NCI-H446 treated with DMSO at 0.1 percent for 48 hours (cell line): ENCODE data around the gene RNLS.
"Not testable (repeated sequence)": the region's sequence is repeated elsewhere in the genome, so short reads cannot be mapped to it uniquely, and the experiment has no call there.

Experiments
- DNase-seq: peaks from one replicate; lab custom pipeline; 2025; lab: John Stamatoyannopoulos, UW

The RNLS gene

GRCh38 chr10:88523739-88524400, 59.2 kb downstream of the RNLS start:
- DNase-seq: no peak

DNA sequence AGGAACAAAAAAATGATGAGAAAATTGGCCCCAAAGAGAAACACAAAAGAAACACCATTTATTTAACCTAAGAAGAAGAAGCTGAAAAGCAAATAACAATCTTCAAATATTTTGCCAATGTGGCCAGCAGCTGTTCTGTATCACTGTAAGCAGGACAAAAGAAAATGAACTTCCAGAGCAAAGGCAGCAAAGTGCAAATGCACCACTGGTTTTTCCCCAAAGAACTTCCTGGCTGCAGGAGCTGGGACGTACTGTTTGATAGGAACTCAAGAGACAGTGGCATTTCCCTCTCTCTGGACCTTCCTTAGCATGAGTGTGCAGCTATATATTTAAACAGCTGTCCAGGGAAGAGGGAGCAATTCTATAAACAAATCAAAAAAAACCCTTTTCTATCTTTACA, 60.4 kb downstream of the RNLS start:
- DNase-seq: no peak

- no peak for DNase-seq
These were observed 61.3 kb downstream of the RNLS start for GRCh38 chr10:88521791-88522190.

GRCh38 chr10:88515235-88515634, 67.9 kb downstream of the RNLS start:
- no peak for DNase-seq

DNA sequence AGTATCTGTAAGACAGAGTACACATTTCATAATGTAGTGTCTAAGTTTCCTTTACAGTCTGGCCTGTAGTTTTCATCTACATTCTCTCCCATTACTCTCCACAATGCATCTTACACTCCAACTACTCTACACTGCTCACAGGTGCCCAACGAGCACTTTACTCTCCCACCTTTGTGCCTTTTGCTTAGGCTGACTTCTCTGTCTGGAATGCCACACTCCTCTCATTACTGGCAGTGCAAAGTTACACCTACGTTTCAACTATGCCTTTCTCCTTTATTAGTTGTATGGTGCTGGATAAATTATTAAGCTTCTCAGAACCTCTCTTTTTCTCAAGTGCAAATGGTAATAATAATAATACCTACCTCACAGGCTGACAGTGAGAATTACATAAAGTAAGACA, 70.5 kb downstream of the RNLS start:
- DNase-seq: no peak

DNA sequence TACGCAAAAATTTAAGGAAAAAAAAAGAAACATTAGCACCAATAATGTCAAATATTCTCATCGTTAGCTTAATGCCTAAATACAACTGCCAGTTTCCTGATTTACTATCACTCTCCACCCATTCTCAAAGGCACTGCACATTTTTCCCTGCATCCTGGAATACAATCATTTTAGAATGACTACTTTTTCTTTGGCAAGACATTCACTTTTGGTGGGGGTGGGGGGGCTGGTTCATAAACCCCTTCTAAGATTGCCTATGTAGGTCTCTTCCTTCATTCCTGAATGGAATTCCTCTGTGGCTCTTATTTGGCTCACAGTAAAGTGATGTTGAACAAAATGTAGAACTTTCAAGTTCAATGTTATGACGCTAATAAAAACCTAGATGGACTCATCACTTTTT, 74.3 kb downstream of the RNLS start:
- no peak for DNase-seq

- no peak for DNase-seq
These were observed 75.2 kb downstream of the RNLS start for GRCh38 chr10:88507826-88508453.

- no peak for DNase-seq
These were observed 75.7 kb downstream of the RNLS start for GRCh38 chr10:88507404-88507803.

GRCh38 chr10:88505680-88506215, 77.4 kb downstream of the RNLS start:
- no peak for DNase-seq

DNA sequence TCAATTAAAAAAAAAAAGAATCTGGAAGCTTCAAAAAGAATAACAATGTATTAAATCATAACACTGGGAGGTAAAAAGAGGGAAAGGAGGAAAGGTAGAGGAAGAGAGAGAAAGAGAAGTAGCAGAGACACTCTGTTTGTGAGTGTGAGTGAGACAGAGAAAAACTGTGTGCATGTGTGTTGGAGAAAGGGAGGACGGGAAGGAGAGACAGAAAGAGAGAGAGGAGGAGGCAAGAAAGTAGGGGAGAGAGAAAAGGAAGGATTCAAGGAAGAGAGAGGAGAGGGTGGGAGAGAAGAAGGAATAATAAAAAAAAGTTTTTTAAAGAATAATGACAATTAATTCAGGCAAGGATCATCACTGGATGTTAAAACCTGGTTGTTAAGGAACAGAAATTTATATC, 77.9 kb downstream of the RNLS start:
- no peak for DNase-seq

- no peak for DNase-seq
These were observed 82.5 kb downstream of the RNLS start for GRCh38 chr10:88500656-88501055.

- DNase-seq: no peak
These were observed 83.3 kb downstream of the RNLS start for GRCh38 chr10:88499569-88500470.

GRCh38 chr10:88497913-88498312, 85.2 kb downstream of the RNLS start:
- no peak for DNase-seq

GRCh38 chr10:88494537-88494936, 88.6 kb downstream of the RNLS start:
- no peak for DNase-seq

- DNase-seq: no peak
These were observed 89.2 kb downstream of the RNLS start for GRCh38 chr10:88493691-88494483.

- DNase-seq: no peak
These were observed 91.8 kb downstream of the RNLS start for GRCh38 chr10:88491314-88491713.

- DNase-seq: no peak
These were observed 92.7 kb downstream of the RNLS start for GRCh38 chr10:88490231-88490980.

GRCh38 chr10:88489107-88489506, 94.0 kb downstream of the RNLS start:
- DNase-seq: no peak

GRCh38 chr10:88486816-88487215, 96.3 kb downstream of the RNLS start:
- DNase-seq: not testable (repeated sequence)

GRCh38 chr10:88482220-88482619, 100.9 kb downstream of the RNLS start:
- DNase-seq: no peak

- no peak for DNase-seq
These were observed 104.9 kb downstream of the RNLS start for GRCh38 chr10:88478256-88478655.
